CD8-positive, alpha-beta memory T cell (primary cell): Measurements from ENCODE around the gene ABCC8. TPM values are rescaled to one million over a fixed set of nuclear protein-coding genes. Genes with fewer than 3 reads are reported as not detected.
A peak's percentile ranks its signal among the peaks of the same experiment; 100 is the strongest.

ENCODE experiments used
- CTCF ChIA-PET: fragments of 350-600 bp; sonication (Branson Sonifier 250); formaldehyde crosslinking; loops from one replicate; lab custom pipeline; 2021; ENCODE audit warnings: antibody characterized with exemption; lab: Charles Lee
- POLR2A ChIA-PET: fragments of 350-600 bp; sonication (Branson Sonifier 250); formaldehyde crosslinking; loops from one replicate; lab custom pipeline; 2021; ENCODE audit warnings: antibody characterized with exemption; lab: Charles Lee
- DNase-seq, 5 donors: peaks; one replicate each; pipeline versions ENCODE4 v3.0.0 to v3.0.0-alpha.2; 2020 to 2022; ENCODE audit warnings: mixed read lengths in 1 of 5
- H3K27ac ChIP-seq: one replicate; pipeline ENCODE4 v1.7.0; 2013; ENCODE audit warnings: low read depth, mild to moderate bottlenecking, low read length, moderate library complexity
- H3K27me3 ChIP-seq: 2 replicates; pipeline ENCODE4 v1.7.0; 2013; ENCODE audit warnings: low read length, mild to moderate bottlenecking; ENCODE audit not compliant: insufficient read depth, poor library complexity, severe bottlenecking
- H3K36me3 ChIP-seq: 2 replicates; pipeline ENCODE4 v1.7.0; 2013; ENCODE audit warnings: mild to moderate bottlenecking, low read length, moderate library complexity; ENCODE audit not compliant: insufficient read depth
- H3K4me1 ChIP-seq: 2 replicates; pipeline ENCODE4 v1.7.0; 2013; ENCODE audit warnings: mild to moderate bottlenecking, low read length, moderate library complexity; ENCODE audit not compliant: insufficient read depth
- H3K4me3 ChIP-seq: 2 replicates; pipeline ENCODE4 v1.7.0; 2013; ENCODE audit warnings: mild to moderate bottlenecking, low read length
- H3K9me3 ChIP-seq: 2 replicates; pipeline ENCODE4 v1.7.0; 2013; ENCODE audit warnings: mild to moderate bottlenecking, low read length
- H3K27ac Mint-ChIP-seq, 8 donors: one replicate each; pipeline ENCODE4 v1.8.0; 2020 to 2021; ENCODE audit warnings: mixed read lengths in 8 of 8, mild to moderate bottlenecking in 6 of 8, inconsistent platforms in 3 of 8, moderate library complexity in 3 of 8
- H3K27me3 Mint-ChIP-seq, 2 donors: one replicate each; pipeline ENCODE4 v1.8.0; 2020 to 2021; ENCODE audit warnings: mixed read lengths in 2 of 2, mild to moderate bottlenecking in 1 of 2, moderate library complexity in 1 of 2
- H3K36me3 Mint-ChIP-seq, 3 donors: one replicate each; pipeline ENCODE4 v1.8.0; 2020 to 2021; ENCODE audit warnings: mixed read lengths in 3 of 3, inconsistent platforms in 1 of 3, mild to moderate bottlenecking in 1 of 3
- H3K4me1 Mint-ChIP-seq, 3 donors: one replicate each; pipeline ENCODE4 v1.8.0; 2020 to 2021; ENCODE audit warnings: mixed read lengths in 3 of 3, inconsistent platforms in 1 of 3, mild to moderate bottlenecking in 1 of 3
- H3K4me3 Mint-ChIP-seq, 7 donors: one replicate each; pipeline ENCODE4 v1.8.0; 2020 to 2021; ENCODE audit warnings: mixed read lengths in 7 of 7, mild to moderate bottlenecking in 6 of 7, moderate library complexity in 4 of 7, inconsistent platforms in 2 of 7
- H3K9me3 Mint-ChIP-seq, 5 donors: one replicate each; pipeline ENCODE4 v1.8.0; 2020 to 2022; ENCODE audit warnings: mixed read lengths in 5 of 5, mild to moderate bottlenecking in 3 of 5, moderate library complexity in 2 of 5, inconsistent platforms in 1 of 5
- polyA plus RNA-seq: library from polyadenylated mRNA; unstranded; fragments of 300-500 nt; fragmentation: Illumina TruSeq; gene quantifications from one replicate; pipeline ENCODE4 v1.2.3, GENCODE V29; 2021
- total RNA-seq, 2 experiments: library from RNA; stranded (reverse); gene quantifications; one replicate each; pipeline ENCODE4 v1.2.3, GENCODE V29; 2021

Gene ABCC8
- total and polyA plus RNA-seq, 3 experiments from 2014 or later = not detected

DNA sequence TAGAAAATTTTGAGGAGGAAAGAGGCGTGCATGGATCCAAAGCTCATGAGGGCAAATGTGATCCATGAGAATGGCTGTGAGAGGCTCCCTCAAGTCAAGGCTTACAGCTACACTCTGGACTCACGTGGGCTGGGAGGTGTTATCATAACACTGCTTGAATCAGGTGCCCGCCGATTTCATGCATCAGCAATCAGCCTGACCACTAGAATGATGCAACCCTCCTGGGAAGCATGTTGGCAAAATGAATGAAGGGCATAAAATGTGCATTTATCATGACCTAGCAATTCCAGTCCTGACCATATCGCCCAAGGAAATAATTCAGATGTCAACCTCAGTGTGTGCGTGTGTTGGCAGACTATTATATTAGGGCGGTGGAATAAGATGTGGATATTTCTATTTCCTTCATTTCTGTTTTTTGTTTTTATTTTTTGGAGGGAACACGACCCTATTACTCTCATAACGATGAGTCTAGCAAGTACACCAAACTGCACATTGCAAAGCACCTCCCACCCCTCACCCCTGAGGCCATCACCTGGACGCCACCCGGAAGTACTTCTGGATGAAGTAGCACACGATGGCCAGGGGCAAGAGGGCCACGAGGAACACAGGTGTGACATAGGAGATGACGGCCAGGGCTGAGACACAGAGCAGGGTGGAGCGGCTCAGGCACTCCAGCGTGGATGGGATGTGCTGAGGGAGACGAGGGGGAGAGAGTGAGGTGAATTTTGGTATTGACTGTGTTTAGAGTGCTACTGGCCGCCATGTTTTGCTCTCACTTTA, 72.5 kb downstream of the ABCC8 start:
- no peak overlapping the region for H3K27ac Mint-ChIP-seq
- H3K36me3 ChIP-seq = no peaks in the 10 kb centered on the region
- H3K9me3 Mint-ChIP-seq = no peaks in the 10 kb centered on the region
- no peak overlapping the region for H3K4me3 ChIP-seq
- no peak overlapping the region for H3K4me3 Mint-ChIP-seq
- no peaks in the 10 kb centered on the region for H3K4me1 ChIP-seq
- peaks cover 0 to 9% of the 10 kb centered on the region in 2 donors for H3K27me3 Mint-ChIP-seq
- peaks cover 0 to 1% (median 0%) of the 10 kb centered on the region in 3 donors for H3K4me1 Mint-ChIP-seq
- H3K27ac ChIP-seq = no peak overlapping the region
- ChIA-PET POLR2A (no interaction called here), CTCF (interaction anchor here (1.5 kb wide), 1 partner anchor 9 kb away, joined by 4 read pairs; no protein-coding TSS in a partner anchor)
- H3K27me3 ChIP-seq = no peaks in the 10 kb centered on the region
- no peak for DNase-seq
- H3K9me3 ChIP-seq = no peaks in the 10 kb centered on the region
- H3K36me3 Mint-ChIP-seq = no peaks in the 10 kb centered on the region

DNA sequence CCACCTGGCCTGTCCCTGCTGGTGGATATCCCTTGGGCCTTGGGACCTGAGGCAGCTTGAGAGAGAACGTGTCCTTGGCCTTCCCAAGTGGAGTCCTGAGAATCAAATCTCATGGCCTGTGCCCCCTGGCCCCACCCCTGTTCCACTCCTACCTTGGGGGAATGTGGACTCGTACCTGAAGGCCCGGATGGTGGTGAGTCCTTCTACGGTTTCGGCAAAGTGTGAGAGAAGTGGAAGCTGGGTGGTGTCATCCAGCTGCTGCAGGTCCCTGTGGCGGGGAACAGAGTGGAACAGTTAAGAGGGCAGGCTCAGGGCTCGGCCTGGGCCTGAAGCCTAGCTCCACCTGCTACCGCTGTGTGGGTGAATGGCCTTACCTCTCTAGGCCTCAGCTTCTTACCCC, 74.2 kb downstream of the ABCC8 start:
- no peak overlapping the region for H3K4me3 Mint-ChIP-seq
- CTCF ChIA-PET = interaction anchor here (1.0 to 1.5 kb wide), 3 partner anchors 11 to 19 kb away, joined by 4 to 6 read pairs (median 4); partner anchors contain the start of gene KCNJ11
- no peaks in the 10 kb centered on the region for H3K9me3 Mint-ChIP-seq

DNA sequence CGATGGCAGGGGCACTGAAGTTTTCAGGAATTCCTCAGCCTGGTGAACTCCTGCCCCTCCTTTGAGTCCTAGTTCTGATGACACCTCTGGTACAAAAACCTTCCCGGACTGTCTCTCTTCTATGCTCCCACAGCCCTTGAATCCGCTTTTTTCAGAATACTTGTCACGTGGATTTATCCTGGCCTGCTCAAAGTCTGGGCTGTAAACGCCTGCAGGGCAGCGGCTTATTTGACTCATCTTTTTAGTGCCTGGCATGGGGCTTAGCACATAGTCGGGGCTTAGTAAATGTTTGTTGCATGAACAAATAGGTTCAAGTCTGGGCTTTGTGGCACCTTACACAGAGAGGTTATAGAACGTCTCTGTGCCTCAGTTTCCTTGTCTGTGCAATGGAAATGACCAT, 74.8 kb downstream of the ABCC8 start:
- Histone ChIP-seq H3K27me3 (no peaks in the 10 kb centered on the region), H3K27ac (no peak overlapping the region), H3K4me3 (no peak overlapping the region), H3K9me3 (no peaks in the 10 kb centered on the region), H3K4me1 (no peaks in the 10 kb centered on the region), H3K36me3 (no peaks in the 10 kb centered on the region)
- peak overlapping the region in 1 of 8 donors; percentile 43 for H3K27ac Mint-ChIP-seq
- H3K27me3 Mint-ChIP-seq = peaks cover 0 to 7% of the 10 kb centered on the region in 2 donors
- CTCF ChIA-PET = interaction anchor here (0.5 kb wide), 1 partner anchor 48 kb away, joined by 3 read pairs; no protein-coding TSS in a partner anchor
- no peaks in the 10 kb centered on the region for H3K9me3 Mint-ChIP-seq
- no peak for DNase-seq
- H3K36me3 Mint-ChIP-seq = no peaks in the 10 kb centered on the region
- no peak overlapping the region for H3K4me3 Mint-ChIP-seq
- peaks cover 0 to 1% (median 0%) of the 10 kb centered on the region in 3 donors for H3K4me1 Mint-ChIP-seq
- POLR2A ChIA-PET = no interaction called here

More for the DNA sequence above, 74.2 kb downstream of the ABCC8 start:
- Mint-ChIP-seq H3K36me3 (no peaks in the 10 kb centered on the region), H3K27me3 (peaks cover 0 to 9% of the 10 kb centered on the region in 2 donors), H3K27ac (no peak overlapping the region), H3K4me1 (peaks cover 0 to 1% (median 0%) of the 10 kb centered on the region in 3 donors)
- DNase-seq = no peak
- Histone ChIP-seq H3K27ac (no peak overlapping the region), H3K4me3 (no peak overlapping the region), H3K9me3 (no peaks in the 10 kb centered on the region), H3K27me3 (no peaks in the 10 kb centered on the region), H3K36me3 (no peaks in the 10 kb centered on the region), H3K4me1 (no peaks in the 10 kb centered on the region)
- POLR2A ChIA-PET = no interaction called here

GRCh38 chr11:17401316-17401715, 75.3 kb downstream of the ABCC8 start:
- POLR2A ChIA-PET = no interaction called here

GRCh38 chr11:17400048-17400775, 76.4 kb downstream of the ABCC8 start:
- H3K4me3 ChIP-seq = no peak overlapping the region
- H3K4me3 Mint-ChIP-seq = no peak overlapping the region

More at GRCh38 chr11:17401316-17401715, 75.3 kb downstream of the ABCC8 start:
- Histone ChIP-seq H3K4me3 (no peak overlapping the region), H3K4me1 (no peaks in the 10 kb centered on the region), H3K36me3 (no peaks in the 10 kb centered on the region), H3K27ac (no peak overlapping the region), H3K27me3 (no peaks in the 10 kb centered on the region), H3K9me3 (no peaks in the 10 kb centered on the region)
- peaks cover 0 to 7% of the 10 kb centered on the region in 2 donors for H3K27me3 Mint-ChIP-seq
- no peak overlapping the region for H3K4me3 Mint-ChIP-seq
- H3K4me1 Mint-ChIP-seq = peaks cover 0 to 1% (median 0%) of the 10 kb centered on the region in 3 donors
- no peak for DNase-seq
- H3K9me3 Mint-ChIP-seq = no peaks in the 10 kb centered on the region
- CTCF ChIA-PET = interaction anchor here (0.5 kb wide), 1 partner anchor 49 kb away, joined by 3 read pairs; no protein-coding TSS in a partner anchor
- no peaks in the 10 kb centered on the region for H3K36me3 Mint-ChIP-seq
- H3K27ac Mint-ChIP-seq = no peak overlapping the region

GRCh38 chr11:17399236-17399635, 77.4 kb downstream of the ABCC8 start:
- ChIA-PET CTCF (interaction anchor here (1.5 to 3.2 kb wide), 3 partner anchors 9 to 129 kb away, joined by 3 to 14 read pairs (median 8); no protein-coding TSS in a partner anchor), POLR2A (no interaction called here)
- Histone ChIP-seq H3K4me1 (no peaks in the 10 kb centered on the region), H3K27ac (no peak overlapping the region), H3K27me3 (no peaks in the 10 kb centered on the region), H3K4me3 (no peak overlapping the region), H3K36me3 (no peaks in the 10 kb centered on the region), H3K9me3 (no peaks in the 10 kb centered on the region)
- no peaks in the 10 kb centered on the region for H3K36me3 Mint-ChIP-seq
- no peaks in the 10 kb centered on the region for H3K9me3 Mint-ChIP-seq
- H3K4me1 Mint-ChIP-seq = peaks cover 0 to 1% (median 0%) of the 10 kb centered on the region in 3 donors
- no peak overlapping the region for H3K27ac Mint-ChIP-seq
- H3K4me3 Mint-ChIP-seq = no peak overlapping the region
- peaks cover 0 to 3% of the 10 kb centered on the region in 2 donors for H3K27me3 Mint-ChIP-seq
- DNase-seq = no peak

More at GRCh38 chr11:17400048-17400775, 76.4 kb downstream of the ABCC8 start:
- peaks cover 0 to 7% of the 10 kb centered on the region in 2 donors for H3K27me3 Mint-ChIP-seq
- POLR2A ChIA-PET = no interaction called here
- H3K36me3 ChIP-seq = no peaks in the 10 kb centered on the region
- no peaks in the 10 kb centered on the region for H3K9me3 Mint-ChIP-seq
- no peaks in the 10 kb centered on the region for H3K4me1 ChIP-seq
- DNase-seq = no peak
- H3K27ac Mint-ChIP-seq = no peak overlapping the region
- H3K27ac ChIP-seq = no peak overlapping the region
- no peaks in the 10 kb centered on the region for H3K9me3 ChIP-seq
- no peaks in the 10 kb centered on the region for H3K27me3 ChIP-seq
- peaks cover 0 to 1% (median 0%) of the 10 kb centered on the region in 3 donors for H3K4me1 Mint-ChIP-seq
- CTCF ChIA-PET = interaction anchor here (0.8 to 3.2 kb wide), 3 partner anchors 10 to 28 kb away, joined by 3 to 14 read pairs (median 3); no protein-coding TSS in a partner anchor
- no peaks in the 10 kb centered on the region for H3K36me3 Mint-ChIP-seq

- POLR2A ChIA-PET = no interaction called here
- no peaks in the 10 kb centered on the region for H3K27me3 ChIP-seq
These were observed 79.2 kb downstream of the ABCC8 start for GRCh38 chr11:17397311-17398002.

More at GRCh38 chr11:17397311-17398002, 79.2 kb downstream of the ABCC8 start:
- Mint-ChIP-seq H3K27me3 (peaks cover 0 to 3% of the 10 kb centered on the region in 2 donors), H3K27ac (no peak overlapping the region), H3K9me3 (no peaks in the 10 kb centered on the region), H3K36me3 (no peaks in the 10 kb centered on the region), H3K4me1 (peaks cover 0 to 1% (median 0%) of the 10 kb centered on the region in 3 donors), H3K4me3 (no peak overlapping the region)
- Histone ChIP-seq H3K36me3 (no peaks in the 10 kb centered on the region), H3K4me1 (no peaks in the 10 kb centered on the region), H3K4me3 (no peak overlapping the region), H3K9me3 (no peaks in the 10 kb centered on the region), H3K27ac (no peak overlapping the region)
- CTCF ChIA-PET = interaction anchor here (0.7 to 3.2 kb wide), 4 partner anchors 9 to 131 kb away, joined by 3 to 14 read pairs (median 6); partner anchors contain the start of gene KCNJ11
- no peak for DNase-seq
